ENCODE results near the gene AZGP1.
"Not testable (repeated sequence)": the region's sequence is repeated elsewhere in the genome, so short reads cannot be mapped to it uniquely, and the experiment has no call there.

The AZGP1 gene

GRCh38 chr7:99996755-99997544 is 21.1 kb upstream of the AZGP1 start:
- DNase-seq: no peak

DNA sequence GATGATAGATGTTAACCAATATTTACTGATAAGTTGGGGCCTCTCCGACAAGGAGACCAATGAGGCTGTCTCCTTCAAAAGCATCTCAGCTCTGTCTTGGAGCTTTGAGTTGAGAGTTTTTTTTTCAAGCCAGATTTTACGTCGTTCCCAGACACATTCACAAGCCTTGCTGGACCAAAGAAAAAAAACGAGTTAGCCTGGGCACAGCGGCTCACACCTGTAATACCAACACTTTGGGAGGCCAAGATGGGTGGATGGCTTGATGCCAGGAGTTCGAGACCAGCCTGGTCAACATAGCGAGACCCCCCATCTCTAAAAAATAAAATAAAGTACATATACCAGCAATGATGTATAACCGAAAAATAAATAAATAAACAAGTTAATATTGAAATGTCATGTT is 19.0 kb upstream of the AZGP1 start:
- DNase-seq: no peak

DNA sequence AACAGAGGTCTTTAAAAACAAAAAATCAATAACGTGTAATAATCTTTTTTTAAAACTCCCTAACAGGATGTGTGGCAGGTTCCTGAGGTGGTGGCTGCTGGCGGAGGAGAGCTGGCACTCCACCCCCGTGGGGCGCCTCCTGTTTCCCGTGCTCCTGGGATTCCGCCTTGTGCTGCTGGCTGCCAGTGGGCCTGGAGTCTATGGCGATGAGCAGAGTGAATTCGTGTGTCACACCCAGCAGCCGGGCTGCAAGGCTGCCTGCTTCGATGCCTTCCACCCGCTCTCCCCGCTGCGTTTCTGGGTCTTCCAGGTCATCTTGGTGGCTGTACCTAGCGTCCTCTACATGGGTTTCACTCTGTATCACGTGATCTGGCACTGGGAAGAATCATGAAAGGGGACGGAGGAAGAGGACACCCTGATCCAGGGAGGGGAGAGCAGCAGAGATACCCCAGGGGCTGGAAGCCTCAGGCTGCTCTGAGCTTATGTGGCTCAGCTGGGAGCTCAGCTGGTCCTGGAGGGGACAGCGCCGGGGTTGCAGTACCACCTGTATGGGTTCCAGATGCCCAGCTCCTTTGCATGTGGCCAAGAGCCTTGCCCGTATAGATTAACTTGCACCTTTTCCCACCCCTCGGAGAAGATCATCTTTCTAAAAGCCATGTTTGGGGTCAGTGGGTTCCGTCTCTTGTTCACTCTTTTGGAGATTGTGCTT is 16.7 kb upstream of the AZGP1 start:
- DNase-seq: no peak

DNA sequence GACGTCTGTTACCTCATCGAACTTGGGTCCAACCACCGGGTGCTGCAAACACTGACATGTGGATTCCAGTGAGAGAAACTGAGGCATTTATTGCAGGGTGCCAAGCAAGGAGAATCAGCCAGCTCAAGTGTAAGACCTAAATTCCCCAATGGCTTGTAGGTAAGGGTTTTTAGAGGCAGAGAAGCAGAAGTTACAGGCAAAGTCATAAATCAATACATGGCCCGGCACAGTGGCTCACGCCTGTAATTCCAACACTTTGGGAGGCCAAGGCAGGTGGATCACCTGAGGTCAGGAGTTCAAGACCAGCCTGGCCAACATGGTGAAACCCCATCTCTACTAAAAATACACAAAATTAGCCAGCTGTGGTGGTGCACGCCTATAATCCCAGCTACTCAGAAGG is 15.7 kb upstream of the AZGP1 start:
- DNase-seq: not testable (repeated sequence)

DNA sequence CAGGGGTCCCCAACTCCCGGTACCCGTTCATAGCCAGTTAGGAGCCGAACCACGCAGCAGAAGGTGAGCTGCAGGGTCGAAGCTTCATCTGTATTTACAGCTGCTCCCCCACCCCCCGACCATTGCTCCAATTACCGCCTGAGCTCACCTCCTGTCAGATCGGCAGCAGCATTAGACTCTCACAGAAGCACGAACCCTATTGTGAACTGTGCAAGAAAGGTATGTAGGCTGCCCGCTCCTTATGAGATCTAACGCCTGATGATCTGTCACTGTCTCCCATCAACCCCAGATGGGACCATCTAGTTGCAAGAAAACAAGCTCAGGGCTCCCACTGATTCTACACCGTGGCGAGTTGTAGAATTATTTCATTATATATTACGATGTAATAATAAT is 14.6 kb upstream of the AZGP1 start:
- DNase-seq: no peak

GRCh38 chr7:99987846-99988245 is 12.0 kb upstream of the AZGP1 start:
- no peak for DNase-seq

- not testable (repeated sequence) for DNase-seq
These were observed 11.5 kb upstream of the AZGP1 start for GRCh38 chr7:99987306-99987705.

GRCh38 chr7:99984593-99984992 is 8.8 kb upstream of the AZGP1 start:
- no peak for DNase-seq

DNA sequence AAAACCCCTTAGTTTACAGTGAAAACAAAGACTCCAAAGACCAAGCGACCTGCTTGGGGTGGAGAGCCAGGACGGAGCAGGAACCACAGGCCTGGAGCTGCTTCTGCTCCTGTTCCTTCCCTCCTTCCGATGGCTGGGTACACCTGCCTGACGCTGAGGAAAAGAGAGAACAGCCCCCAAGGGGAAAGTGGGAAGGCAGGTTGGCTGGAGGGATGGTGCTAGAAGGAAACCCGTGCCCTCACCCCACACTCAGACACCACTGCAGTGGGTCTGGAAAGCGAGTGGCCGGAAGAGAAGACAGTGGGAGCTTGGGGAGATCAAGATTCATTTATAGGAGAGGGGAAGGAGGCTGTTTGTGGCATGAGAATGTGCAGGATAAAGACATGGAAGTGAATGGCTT is 5.2 kb upstream of the AZGP1 start:
- DNase-seq: not testable (repeated sequence)

DNA sequence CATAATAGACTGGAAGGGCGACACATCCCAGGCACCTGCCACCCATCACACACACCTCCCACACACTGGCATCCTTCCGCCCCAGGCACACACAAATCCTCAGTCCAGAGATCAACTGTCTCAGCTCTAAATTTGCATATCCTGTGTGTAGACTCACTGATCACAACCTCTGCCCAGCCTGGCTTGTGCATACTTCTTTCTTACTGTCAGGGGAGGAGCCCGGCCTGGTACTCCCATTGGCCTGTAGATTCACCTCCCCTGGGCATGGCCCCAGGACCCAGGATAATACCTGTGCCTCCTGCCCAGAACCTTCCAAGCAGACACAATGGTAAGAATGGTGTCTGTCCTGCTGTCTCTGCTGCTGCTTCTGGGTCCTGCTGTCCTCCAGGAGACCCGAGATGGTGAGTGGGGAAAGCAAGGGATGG is 4.6 kb upstream of the AZGP1 start:
- not testable (repeated sequence) for DNase-seq

DNA sequence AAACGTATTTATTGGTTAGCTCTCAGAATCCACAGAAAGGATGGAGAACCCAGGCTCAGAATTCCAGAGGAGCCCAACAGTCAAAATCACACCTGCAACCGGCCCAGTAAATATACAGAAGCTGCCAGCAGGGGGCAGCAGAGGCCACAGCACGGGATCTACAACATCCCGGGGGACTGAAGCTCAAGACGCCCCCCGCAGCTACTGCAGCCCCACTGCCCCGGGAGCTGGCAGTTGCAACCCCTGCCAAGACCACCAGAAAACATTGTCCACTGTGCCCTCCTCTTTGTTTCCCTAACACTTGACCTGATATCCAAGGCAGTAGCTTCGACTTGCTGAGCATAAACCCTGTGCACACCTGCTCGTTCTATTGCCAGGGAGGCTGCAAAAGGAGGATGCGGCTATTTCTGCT is 4.0 kb upstream of the AZGP1 start:
- not testable (repeated sequence) for DNase-seq

GRCh38 chr7:99976626-99977025 is 795 bp upstream of the AZGP1 start:
- DNase-seq: no peak

GRCh38 chr7:99974681-99975080 is 1.1 kb downstream of the AZGP1 start:
- no peak for DNase-seq

DNA sequence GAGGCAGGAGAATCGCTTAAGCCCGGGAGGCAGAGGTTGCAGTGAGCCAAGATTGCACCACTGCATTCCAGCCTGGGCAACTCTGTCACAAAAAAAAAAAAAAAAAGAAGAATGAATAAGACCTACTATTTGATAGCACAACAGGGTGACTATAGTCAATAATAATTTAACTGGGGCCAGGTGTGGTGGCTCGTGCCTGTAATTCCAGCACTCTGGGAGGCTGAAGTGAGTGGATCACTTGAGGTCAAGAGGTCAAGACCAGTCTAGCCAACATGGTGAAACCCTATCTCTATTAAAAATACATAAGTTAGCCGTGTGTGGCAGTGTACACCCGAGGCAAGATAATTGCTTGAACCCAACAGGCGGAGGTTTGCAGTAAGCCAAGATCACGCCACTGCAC is 2.0 kb downstream of the AZGP1 start:
- not testable (repeated sequence) for DNase-seq

DNA sequence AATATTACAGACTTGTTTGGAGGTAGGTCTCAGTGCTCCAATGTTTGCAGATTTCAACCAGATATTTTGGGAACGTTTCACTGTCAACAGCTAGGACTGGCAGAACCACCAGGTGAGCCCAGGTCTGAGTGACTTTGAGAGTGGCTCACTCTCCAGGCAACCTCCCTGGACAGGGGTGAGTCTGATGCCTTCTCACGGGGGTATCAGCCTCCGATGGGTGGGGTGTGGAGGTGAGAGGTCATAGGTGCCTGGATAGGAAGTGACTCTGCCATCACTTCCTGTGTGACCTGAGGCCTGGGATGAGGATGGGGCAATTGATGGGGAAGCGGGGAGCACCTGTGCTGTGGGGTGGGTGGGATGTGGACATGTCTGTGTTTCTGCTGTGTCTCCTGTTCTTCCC is 4.6 kb downstream of the AZGP1 start:
- DNase-seq: no peak

GRCh38 chr7:99969813-99970212 is 6.0 kb downstream of the AZGP1 start:
- DNase-seq: not testable (repeated sequence)

DNA sequence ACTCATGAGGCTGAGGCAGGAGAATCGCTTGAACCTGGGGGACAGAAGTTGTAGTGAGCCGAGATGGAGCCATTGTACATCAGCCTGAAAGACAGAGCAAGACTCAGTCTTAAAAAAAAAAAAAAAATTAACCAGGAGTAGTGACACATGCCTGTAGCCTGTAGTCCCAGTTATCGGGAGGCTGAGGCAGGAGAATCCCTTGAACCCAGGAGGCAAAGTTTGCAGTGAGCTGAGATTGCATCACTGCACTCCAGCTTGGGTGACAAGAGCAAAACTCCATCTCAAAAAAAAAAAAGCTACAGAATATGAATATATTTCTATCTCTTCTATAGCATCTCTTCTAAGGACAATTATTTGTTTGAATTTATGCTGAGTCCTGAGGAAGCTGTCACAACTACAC is 6.5 kb downstream of the AZGP1 start:
- no peak for DNase-seq

- DNase-seq: no peak
These were observed 17.1 kb downstream of the AZGP1 start for GRCh38 chr7:99958564-99959227.

- DNase-seq: no peak
These were observed 20.6 kb downstream of the AZGP1 start for GRCh38 chr7:99955247-99955646.

- DNase-seq: not testable (repeated sequence)
These were observed 21.2 kb downstream of the AZGP1 start for GRCh38 chr7:99954643-99955042.

GRCh38 chr7:99953649-99954048 is 22.2 kb downstream of the AZGP1 start:
- DNase-seq: no peak

- not testable (repeated sequence) for DNase-seq
These were observed 23.2 kb downstream of the AZGP1 start for GRCh38 chr7:99952649-99953048.

DNA sequence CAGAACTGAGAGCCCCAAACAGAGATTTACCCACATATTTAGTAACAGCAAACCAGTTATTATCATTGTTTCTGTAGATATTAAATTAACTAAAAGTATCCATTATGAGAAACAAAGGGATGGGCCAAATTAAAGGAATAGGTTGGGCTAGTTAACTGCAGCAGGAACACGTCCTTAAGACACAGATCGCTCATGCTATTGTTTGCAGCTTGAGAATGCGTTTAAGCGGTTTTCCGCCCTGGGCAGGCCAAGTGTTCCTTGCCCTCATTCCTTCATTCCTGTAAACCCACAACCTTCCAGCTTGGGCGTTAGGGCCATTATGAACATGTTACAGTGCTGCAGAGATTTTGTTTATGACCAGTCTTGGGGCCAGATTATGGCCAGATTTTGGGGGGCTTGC is 25.0 kb downstream of the AZGP1 start:
- DNase-seq: not testable (repeated sequence)
